PC-9 (cell line): ENCODE measurements around the gene AUTS2.

Source experiments
- EZH2 ChIP-seq: fragments of 200-600 bp; sonication (generic); IDR thresholded peaks from 2 replicates; pipeline ENCODE4 v1.8.0; 2017; ENCODE audit warnings: antibody characterized with exemption, low read depth
- TF ChIP-seq, protein P1 (sequence below): fragments of 200-600 bp; sonication (generic); conservative IDR thresholded peaks from 2 replicates; pipeline ENCODE4 v1.6.1; 2017; ENCODE audit warnings: mixed run types, antibody characterized with exemption, mild to moderate bottlenecking, moderate library complexity

DNA sequence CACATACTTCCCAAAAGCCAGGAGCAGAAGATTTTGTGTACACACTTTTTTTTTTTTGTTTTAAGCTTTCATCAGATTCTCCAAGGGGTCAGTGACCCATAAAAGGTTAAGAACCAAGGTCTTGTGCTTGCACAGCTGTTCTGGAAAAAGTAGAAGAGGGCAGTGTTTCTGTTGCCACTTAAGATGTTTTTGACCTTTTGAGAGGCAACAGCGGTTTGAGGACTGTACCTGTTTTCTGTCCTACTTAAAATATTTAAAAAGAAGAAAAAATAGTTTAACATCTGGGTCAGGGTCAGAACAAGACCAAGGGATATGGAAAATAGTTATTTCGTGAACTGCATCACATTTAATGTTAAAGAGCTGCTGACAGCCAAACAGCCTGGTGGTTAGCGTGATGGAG lies 32.9 kb downstream of the AUTS2 start:
- TF ChIP-seq EZH2: no peak
- TF ChIP-seq, protein P1, sequence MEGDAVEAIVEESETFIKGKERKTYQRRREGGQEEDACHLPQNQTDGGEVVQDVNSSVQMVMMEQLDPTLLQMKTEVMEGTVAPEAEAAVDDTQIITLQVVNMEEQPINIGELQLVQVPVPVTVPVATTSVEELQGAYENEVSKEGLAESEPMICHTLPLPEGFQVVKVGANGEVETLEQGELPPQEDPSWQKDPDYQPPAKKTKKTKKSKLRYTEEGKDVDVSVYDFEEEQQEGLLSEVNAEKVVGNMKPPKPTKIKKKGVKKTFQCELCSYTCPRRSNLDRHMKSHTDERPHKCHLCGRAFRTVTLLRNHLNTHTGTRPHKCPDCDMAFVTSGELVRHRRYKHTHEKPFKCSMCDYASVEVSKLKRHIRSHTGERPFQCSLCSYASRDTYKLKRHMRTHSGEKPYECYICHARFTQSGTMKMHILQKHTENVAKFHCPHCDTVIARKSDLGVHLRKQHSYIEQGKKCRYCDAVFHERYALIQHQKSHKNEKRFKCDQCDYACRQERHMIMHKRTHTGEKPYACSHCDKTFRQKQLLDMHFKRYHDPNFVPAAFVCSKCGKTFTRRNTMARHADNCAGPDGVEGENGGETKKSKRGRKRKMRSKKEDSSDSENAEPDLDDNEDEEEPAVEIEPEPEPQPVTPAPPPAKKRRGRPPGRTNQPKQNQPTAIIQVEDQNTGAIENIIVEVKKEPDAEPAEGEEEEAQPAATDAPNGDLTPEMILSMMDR: no peak
